ENCODE data around the gene RNASEH2A.

RNASEH2A gene

GRCh38 chr19:12783291-12783848 lies 23.0 kb upstream of the RNASEH2A start:
- DNase-seq, result no peak

DNA sequence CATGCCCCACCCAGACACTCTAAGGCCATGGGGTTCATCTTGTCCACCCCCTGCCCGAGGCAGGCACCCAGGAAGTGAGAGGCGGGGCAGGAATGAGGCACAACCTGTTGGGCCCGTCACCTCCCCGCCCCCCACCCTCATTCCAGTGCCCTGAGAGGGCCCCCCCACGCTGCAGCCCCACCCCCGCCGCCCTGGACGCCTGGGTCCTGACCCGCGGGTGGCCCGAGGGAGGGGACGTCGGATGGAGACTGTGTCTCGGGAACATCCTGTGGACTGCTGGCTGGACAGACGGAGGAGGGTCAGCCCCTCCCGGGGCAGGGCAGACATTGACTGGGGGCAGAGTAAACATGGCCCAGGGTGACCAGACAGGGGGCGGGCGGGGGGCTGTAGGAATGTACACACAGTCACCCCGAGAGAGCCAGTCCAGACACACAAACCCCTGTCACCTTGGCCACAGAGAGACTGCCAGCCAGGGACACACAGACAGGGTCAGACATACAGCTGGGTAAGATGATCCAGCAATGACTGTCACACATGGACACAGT lies 22.5 kb upstream of the RNASEH2A start:
- no peak for DNase-seq

- DNase-seq, result no peak
These were observed 22.0 kb upstream of the RNASEH2A start for GRCh38 chr19:12784394-12784870.

- DNase-seq, result no peak
These were observed 21.4 kb upstream of the RNASEH2A start for GRCh38 chr19:12784871-12785430.

DNA sequence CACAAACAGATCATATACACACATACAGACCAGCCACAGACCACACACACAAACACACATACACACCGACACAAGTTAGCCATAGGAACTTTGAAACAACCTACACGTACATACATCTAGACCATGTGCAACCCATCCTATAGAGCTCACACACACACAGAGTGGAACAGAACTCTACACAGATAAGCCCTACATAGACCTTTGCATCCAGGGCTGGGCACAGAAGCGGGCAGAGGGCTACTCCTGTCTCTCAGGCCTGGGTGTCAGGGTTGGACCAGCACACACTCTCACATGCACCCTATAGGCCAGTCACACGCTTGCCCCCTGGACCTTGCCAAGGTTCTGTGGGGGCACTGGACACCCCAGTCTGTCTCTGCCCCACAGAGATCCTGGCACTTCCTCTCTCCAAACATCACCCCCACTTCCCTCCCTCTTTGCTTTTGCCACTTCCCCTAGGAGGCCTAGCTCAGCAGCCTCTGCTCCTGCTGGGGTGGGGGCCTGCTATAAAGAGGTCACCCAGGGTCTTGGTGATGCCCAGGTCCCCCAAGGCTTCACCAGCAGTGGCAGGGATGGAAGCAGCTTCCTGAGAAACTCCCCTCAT lies 20.9 kb upstream of the RNASEH2A start:
- no peak for DNase-seq

- DNase-seq, result no peak
These were observed 20.1 kb upstream of the RNASEH2A start for GRCh38 chr19:12786141-12786870.

GRCh38 chr19:12786952-12787351 lies 19.4 kb upstream of the RNASEH2A start:
- DNase-seq, result no peak

DNA sequence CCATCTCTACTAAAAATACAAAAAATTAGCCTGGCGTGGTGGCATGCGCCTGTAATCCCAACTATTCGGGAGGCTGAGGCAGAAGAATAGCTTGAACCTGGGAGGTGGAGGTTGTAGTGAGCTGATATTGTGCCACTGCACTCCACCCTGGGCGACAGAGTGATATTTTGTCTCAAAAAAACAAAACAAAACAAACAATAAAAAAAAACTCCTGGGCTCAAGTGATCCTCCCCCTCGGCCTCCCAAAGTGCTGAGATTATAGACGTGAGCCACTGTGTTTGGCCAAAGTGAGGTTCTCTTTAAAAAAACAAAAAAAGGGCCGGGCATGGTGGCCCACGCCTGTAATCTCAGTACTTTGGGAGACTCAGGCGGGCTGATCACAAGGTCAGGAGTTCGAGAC lies 18.9 kb upstream of the RNASEH2A start:
- DNase-seq, result no peak

GRCh38 chr19:12788042-12788681 lies 18.2 kb upstream of the RNASEH2A start:
- DNase-seq, result no peak

- DNase-seq, result no peak
These were observed 17.7 kb upstream of the RNASEH2A start for GRCh38 chr19:12788682-12789097.

GRCh38 chr19:12789098-12789903 lies 17.1 kb upstream of the RNASEH2A start:
- DNase-seq, result no peak

GRCh38 chr19:12789904-12790619 lies 16.3 kb upstream of the RNASEH2A start:
- peak; percentile 43 to 74 for DNase-seq

- DNase-seq, result no peak
These were observed 15.6 kb upstream of the RNASEH2A start for GRCh38 chr19:12790628-12791344.

GRCh38 chr19:12791345-12792050 lies 14.9 kb upstream of the RNASEH2A start, which contains the start of gene JUNB:
Gene JUNB, plus strand, starts transcription at chr19:12791486. Its CDS starts 286 bp downstream, at chr19:12791772.
- DNase-seq, result peak; percentile 57 to 77

DNA sequence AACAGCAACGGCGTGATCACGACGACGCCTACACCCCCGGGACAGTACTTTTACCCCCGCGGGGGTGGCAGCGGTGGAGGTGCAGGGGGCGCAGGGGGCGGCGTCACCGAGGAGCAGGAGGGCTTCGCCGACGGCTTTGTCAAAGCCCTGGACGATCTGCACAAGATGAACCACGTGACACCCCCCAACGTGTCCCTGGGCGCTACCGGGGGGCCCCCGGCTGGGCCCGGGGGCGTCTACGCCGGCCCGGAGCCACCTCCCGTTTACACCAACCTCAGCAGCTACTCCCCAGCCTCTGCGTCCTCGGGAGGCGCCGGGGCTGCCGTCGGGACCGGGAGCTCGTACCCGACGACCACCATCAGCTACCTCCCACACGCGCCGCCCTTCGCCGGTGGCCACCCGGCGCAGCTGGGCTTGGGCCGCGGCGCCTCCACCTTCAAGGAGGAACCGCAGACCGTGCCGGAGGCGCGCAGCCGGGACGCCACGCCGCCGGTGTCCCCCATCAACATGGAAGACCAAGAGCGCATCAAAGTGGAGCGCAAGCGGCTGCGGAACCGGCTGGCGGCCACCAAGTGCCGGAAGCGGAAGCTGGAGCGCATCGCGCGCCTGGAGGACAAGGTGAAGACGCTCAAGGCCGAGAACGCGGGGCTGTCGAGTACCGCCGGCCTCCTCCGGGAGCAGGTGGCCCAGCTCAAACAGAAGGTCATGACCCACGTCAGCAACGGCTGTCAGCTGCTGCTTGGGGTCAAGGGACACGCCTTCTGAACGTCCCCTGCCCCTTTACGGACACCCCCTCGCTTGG lies 14.1 kb upstream of the RNASEH2A start:
- DNase-seq, result no peak

DNA sequence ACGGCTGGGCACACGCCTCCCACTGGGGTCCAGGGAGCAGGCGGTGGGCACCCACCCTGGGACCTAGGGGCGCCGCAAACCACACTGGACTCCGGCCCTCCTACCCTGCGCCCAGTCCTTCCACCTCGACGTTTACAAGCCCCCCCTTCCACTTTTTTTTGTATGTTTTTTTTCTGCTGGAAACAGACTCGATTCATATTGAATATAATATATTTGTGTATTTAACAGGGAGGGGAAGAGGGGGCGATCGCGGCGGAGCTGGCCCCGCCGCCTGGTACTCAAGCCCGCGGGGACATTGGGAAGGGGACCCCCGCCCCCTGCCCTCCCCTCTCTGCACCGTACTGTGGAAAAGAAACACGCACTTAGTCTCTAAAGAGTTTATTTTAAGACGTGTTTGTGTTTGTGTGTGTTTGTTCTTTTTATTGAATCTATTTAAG lies 13.5 kb upstream of the RNASEH2A start:
- no peak for DNase-seq

DNA sequence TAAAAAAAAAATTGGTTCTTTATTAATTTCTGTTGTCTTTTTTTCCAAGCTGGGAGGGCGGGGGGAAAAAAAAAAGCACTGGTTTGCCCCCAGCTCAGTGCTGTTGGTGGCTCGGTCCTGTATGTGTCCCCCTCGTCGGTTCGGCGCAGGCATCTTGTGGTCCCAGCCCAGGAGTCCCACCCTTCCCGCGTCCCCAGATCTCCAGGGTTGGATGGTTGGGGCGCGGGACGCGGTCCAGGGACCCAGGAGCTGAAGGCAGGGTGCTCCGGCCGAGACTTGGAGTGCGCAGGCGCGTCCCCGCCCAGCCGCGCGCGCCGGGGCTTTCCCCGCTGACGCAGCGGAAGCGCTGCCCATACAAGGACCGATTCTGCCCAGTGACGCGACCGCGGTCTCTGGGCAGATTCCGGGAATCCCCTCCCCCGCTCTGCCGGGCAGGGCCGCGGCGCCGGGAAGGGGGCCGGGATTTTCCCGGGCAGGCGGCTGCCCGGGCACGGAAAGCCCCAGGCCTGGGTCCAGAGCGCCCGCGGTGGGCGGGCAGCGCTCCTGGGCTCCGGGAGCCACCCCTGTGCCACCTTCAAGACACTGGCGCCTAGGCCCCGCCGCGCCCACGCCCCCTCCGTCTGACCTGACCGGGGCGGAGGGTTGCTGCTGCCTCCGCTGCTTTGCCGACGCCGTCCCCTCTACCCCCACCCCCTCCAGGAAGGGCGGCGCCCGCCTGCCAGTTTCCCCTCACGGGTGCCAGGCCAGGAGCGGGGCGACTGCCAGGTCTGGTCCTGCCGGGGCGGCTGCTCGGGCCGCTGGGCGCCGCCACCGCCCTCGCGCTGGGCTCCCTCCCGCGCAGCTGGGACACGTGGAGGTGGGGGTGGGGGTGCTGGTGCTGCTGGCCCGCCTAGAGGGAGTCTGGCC lies 12.8 kb upstream of the RNASEH2A start:
- DNase-seq, result peak; percentile 46 to 60

All from NCI-H187 (cell line).